ENCODE measurements around the gene FBF1. TPM values are rescaled to one million over a fixed set of nuclear protein-coding genes. Genes with fewer than 3 reads are reported as not detected.

FBF1 gene
- total and polyA plus RNA-seq, 9 of the 15 experiments (the other 6 are each of a cell fraction or from before 2014, with no cell fraction given), result 0.46 to 14.9 (median 7.5) TPM

DNA sequence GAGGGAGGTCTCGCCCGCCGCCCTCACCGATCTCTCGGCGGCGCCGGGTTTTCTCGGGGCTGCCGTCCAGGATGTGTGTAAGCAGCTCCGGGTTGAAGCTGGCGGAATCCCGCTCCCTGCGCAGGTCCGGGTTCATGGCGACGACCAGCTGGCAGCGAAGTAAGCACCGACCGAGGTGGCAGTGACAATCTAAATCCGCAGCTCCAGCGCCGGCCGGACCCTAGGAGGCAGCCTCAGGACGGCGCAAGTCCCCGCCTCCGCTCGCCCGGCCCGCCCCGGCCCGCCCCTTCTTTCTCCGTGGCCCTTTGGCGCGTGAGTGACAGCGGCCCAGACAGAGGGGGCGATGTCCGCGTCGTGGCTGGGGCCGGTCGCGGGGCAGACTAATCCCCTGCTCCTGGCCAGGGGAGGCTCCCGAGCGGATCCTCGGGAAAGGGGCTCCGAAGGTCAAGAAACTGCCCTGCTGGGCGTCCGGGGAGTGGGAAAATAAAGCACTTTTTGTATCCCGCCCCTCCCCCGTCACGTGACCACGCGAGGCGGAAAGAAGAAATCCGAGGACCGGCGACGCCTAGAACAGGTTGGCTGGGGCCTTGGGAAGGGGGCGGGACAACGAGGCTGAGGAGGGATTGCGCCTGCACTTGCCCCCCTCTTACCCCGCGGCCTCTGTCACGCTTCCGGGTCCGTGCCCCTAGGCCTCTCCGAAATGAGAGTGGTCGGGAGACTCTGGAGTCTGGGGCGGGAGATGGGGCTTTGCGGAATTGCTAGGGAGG lies 38.3 kb upstream of the FBF1 start, which contains the start of the genes ACOX1 and TEN1 (continued):
- TF ChIP-seq ID3 (CRISPR knock-in tag; IDR thresholded peaks at IDR 0.05), result no peak
- no peak for TF ChIP-seq ID3 (tag; IDR thresholded peaks at IDR 0.05)
- TF ChIP-seq ZNF408 (CRISPR knock-in tag; IDR thresholded peaks at IDR 0.05; ENCODE audit: low read depth), result no peak
- no peak for TF ChIP-seq GATA2 (CRISPR knock-in tag; IDR thresholded peaks at IDR 0.05)

- 17% methylated on average over 9 of the region's 9 CpGs for WGBS (ENCODE audit: insufficient coverage, low coverage, missing lambda C conversion rate)
- peak overlapping the region; percentile 51 for H3K4me2 ChIP-seq (ENCODE audit: insufficient read depth, low read length)
- in situ Hi-C loops (cut with MboI) (no loop called here), intact Hi-C loops (cut with micrococcal nuclease) (loop anchor here (5.0 to 10.0 kb wide), 2 partner anchors 34 to 192 kb away; partner anchors contain the start of genes FBF1 and UNK)
- H3K4me1 ChIP-seq (replicated peaks in 1 of 2; ENCODE audit: control insufficient read depth in 2 of 2, insufficient read depth in 2 of 2, low read length in 2 of 2), result peaks cover 20 to 32% of the 10 kb centered on the region in 2 experiments
- TSS peak; percentile 29 for BruUV-seq (replicated peaks)
- CTCF ChIA-PET (ENCODE audit: low intra/inter-chr PET ratio), result no interaction called here
- no peaks in the 10 kb centered on the region for H3K27me3 ChIP-seq (ENCODE audit: control insufficient read depth in 2 of 2, insufficient read depth in 2 of 2, low read length in 2 of 2)
- H3K9ac ChIP-seq (ENCODE audit: insufficient read depth in 1 of 2, low read depth in 2 of 2, low read length in 2 of 2), result peak overlapping the region in 1 of 2 experiments; percentile 22; a peak in 1 of 4 replicates
- POLR2A ChIA-PET, result interaction anchor here (0.7 to 1.3 kb wide), 3 partner anchors 13 to 200 kb away, joined by 3 to 5 read pairs (median 3); no protein-coding TSS in a partner anchor
- H3K36me3 ChIP-seq (ENCODE audit: control insufficient read depth, insufficient read depth, low read length), result peaks cover 4% of the 10 kb centered on the region; the same call in 2 of the 3 replicates
- peak in 1 of 4 experiments; percentile 58 for DNase-seq (ENCODE audit: extremely low read depth in 1 of 4, low spot score in 3 of 4)
- ATAC-seq, result no peak
- H3K9me1 ChIP-seq (ENCODE audit: control insufficient read depth, insufficient read depth, low read length), result no peaks in the 10 kb centered on the region
- no peaks in the 10 kb centered on the region for H4K20me1 ChIP-seq (replicated peaks; ENCODE audit: control insufficient read depth, insufficient read depth, low read length)
- H3K79me2 ChIP-seq (ENCODE audit: control insufficient read depth, insufficient read depth, low read length), result peaks cover 33% of the 10 kb centered on the region
- peak overlapping the region; percentile 1; the same call in 1 of the 2 replicates for H2AFZ ChIP-seq (ENCODE audit: low read depth, low read length)
- H3K27ac ChIP-seq (ENCODE audit: extremely low read depth, low read depth, low read length), result peak overlapping the region; percentile 60; the same call in 2 of the 3 replicates
- no peak overlapping the region for H3K4me3 ChIP-seq
- no peaks in the 10 kb centered on the region for H3K9me3 ChIP-seq (replicated peaks; ENCODE audit: control insufficient read depth, insufficient read depth, low read depth, low read length)
- FAIRE-seq, result peak; percentile 49
- TF ChIP-seq PML (IDR thresholded peaks at IDR 0.05; ENCODE audit: low read length) (0 out of 2 replicates have a peak, but pooled peaks have one; percentile 29), ZBTB26 (CRISPR knock-in tag; IDR thresholded peaks at IDR 0.05) (no peak), COPS2 (conservative IDR thresholded peaks at IDR 0.05) (no peak), NCOR1 (IDR thresholded peaks at IDR 0.05) (peak; percentile 64; the same call in 1 of the 2 replicates), CEBPB (tag; IDR thresholded peaks at IDR 0.05) (peak; percentile 39; the same call in 1 of the 2 replicates), CREM (IDR thresholded peaks at IDR 0.05; ENCODE audit: low read depth) (peak; percentile 47; the same call in 1 of the 2 replicates), NCOA4 (IDR thresholded peaks at IDR 0.05; ENCODE audit: partially characterized antibody) (no peak)
- TF ChIP-seq, protein P1, sequence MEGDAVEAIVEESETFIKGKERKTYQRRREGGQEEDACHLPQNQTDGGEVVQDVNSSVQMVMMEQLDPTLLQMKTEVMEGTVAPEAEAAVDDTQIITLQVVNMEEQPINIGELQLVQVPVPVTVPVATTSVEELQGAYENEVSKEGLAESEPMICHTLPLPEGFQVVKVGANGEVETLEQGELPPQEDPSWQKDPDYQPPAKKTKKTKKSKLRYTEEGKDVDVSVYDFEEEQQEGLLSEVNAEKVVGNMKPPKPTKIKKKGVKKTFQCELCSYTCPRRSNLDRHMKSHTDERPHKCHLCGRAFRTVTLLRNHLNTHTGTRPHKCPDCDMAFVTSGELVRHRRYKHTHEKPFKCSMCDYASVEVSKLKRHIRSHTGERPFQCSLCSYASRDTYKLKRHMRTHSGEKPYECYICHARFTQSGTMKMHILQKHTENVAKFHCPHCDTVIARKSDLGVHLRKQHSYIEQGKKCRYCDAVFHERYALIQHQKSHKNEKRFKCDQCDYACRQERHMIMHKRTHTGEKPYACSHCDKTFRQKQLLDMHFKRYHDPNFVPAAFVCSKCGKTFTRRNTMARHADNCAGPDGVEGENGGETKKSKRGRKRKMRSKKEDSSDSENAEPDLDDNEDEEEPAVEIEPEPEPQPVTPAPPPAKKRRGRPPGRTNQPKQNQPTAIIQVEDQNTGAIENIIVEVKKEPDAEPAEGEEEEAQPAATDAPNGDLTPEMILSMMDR (IDR thresholded peaks at IDR 0.05 in 2 of 3, conservative IDR thresholded peaks at IDR 0.05 in 1 of 3; ENCODE audit: insufficient read depth in 2 of 3, low read depth in 1 of 3, low read length in 3 of 3), result no peak
Measured at GRCh38 chr17:75976175-75976848, 35.5 kb upstream of the FBF1 start.
